ENCODE measurements around the gene HOPX. TPM values are rescaled to one million over a fixed set of nuclear protein-coding genes. Genes with fewer than 3 reads are reported as not detected.
A peak's percentile ranks its signal among the peaks of the same experiment; 100 is the strongest.
"Not testable (repeated sequence)": the region's sequence is repeated elsewhere in the genome, so short reads cannot be mapped to it uniquely, and the experiment has no call there.

The HOPX gene, protein sequence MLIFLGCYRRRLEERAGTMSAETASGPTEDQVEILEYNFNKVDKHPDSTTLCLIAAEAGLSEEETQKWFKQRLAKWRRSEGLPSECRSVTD
- total RNA-seq (2014; rRNA removed; shearing (Covaris generic)) = not detected in 2 replicates

- no peak for DNase-seq (ENCODE audit: low read depth)
Measured at GRCh38 chr4:56681158-56681852, at the start of gene HOPX. Gene HOPX (minus strand): TSS chr4:56681296. CDS start chr4:56657816, 23,480 bp downstream.

- no peak for DNase-seq (ENCODE audit: low read depth)
Measured at GRCh38 chr4:56730097-56730496, 49.0 kb upstream of the HOPX start.

DNA sequence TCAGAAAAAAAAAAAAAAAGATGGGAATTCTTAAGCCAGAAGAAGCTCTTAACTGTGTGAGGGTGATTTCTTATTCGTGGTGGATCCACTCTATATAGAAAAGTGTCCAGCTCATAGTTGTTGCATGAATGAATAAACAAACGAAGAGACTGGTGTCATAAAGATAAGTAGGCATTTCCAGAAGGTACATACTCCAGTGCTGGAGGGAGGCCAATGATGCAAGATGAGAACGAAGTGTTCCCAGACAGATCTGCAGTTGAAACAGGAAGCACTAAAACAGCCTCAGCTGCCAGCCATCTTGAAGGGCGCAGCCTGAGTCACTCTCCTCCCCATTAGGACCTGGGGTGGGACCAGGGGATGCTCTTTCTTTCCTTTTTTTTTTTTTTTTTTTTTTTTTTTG, 47.4 kb upstream of the HOPX start:
- peak; percentile 68 for DNase-seq (ENCODE audit: low read depth)

- DNase-seq (ENCODE audit: low read depth) = no peak
Measured at GRCh38 chr4:56727150-56727549, 46.1 kb upstream of the HOPX start.

GRCh38 chr4:56726593-56726992, 45.5 kb upstream of the HOPX start:
- not testable (repeated sequence) for DNase-seq (ENCODE audit: low read depth)

DNA sequence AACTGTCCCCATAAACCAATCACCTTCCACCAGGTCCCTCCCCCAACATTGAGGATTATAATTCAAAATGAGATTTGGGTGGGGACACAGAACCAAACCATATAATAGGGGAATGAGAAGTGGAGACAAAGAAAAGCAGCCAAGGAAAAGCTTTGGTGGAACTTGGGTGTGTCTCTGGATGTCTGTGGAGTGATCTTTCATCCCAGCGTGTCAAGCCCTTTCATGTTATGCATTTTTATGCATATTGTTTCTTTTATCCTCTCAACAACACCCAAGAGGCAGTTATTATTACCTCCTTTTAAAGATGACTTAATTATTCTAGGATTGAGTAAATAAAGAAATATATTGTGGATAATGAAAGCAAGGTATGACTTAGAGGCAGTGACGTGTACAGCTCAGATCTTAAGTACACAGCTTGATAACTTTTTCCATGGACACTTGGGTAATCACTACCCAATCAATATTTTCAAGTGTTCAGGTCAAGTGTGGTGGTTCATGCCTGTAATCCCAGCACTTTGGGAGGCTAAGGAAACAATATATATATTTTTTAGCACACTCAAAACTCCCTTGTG, 42.6 kb upstream of the HOPX start:
- DNase-seq (ENCODE audit: low read depth) = no peak

DNA sequence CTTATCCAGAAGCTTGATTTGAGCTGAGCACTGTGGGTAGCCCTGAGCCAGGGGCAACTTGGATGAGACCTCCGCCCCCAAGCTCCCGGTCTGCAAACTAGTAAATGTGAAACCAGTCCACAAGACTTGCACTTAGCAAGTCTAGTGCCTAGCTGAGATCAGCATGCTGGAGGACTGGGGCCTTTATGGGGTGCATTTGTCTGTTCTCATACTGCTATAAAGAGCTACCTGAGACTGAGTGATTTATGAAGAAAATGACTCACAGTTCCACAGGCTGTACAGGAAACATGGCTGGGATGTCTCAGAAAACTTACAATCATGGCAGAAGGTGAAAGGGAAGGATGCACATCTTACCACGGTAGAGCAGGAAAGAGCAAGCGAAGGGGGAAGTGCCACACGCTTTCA, 42.1 kb upstream of the HOPX start:
- no peak for DNase-seq (ENCODE audit: low read depth)

GRCh38 chr4:56708146-56708545, 27.1 kb upstream of the HOPX start:
- DNase-seq (ENCODE audit: low read depth) = no peak

GRCh38 chr4:56705966-56706365, 24.9 kb upstream of the HOPX start:
- no peak for DNase-seq (ENCODE audit: low read depth)

GRCh38 chr4:56705334-56705733, 24.2 kb upstream of the HOPX start:
- DNase-seq (ENCODE audit: low read depth) = no peak

- no peak for DNase-seq (ENCODE audit: low read depth)
Measured at GRCh38 chr4:56704089-56704871, 23.2 kb upstream of the HOPX start.

- no peak for DNase-seq (ENCODE audit: low read depth)
Measured at GRCh38 chr4:56703378-56703777, 22.3 kb upstream of the HOPX start.

GRCh38 chr4:56701644-56702043, 20.5 kb upstream of the HOPX start:
- DNase-seq (ENCODE audit: low read depth) = no peak

- DNase-seq (ENCODE audit: low read depth) = no peak
Measured at GRCh38 chr4:56701161-56701480, 20.0 kb upstream of the HOPX start.

- no peak for DNase-seq (ENCODE audit: low read depth)
Measured at GRCh38 chr4:56699537-56700105, 18.5 kb upstream of the HOPX start.

DNA sequence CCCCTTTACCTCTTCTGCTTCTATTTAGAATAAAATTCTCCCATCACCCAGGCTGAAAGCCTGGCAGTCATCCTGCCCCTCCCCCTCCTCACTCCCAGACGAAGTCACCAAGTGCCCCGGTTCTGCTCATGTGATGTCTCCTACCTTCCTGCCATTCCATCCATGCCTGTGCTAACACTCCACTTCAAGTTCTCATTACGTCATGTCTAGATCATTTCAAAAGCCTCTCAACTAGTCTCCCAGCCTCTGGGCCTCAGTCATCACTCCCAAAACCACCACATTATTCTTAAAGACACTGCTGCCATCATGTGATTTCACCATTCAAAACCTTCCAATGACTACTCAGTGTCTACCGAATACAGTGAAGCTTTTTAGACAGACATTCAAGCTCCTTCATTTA, 17.2 kb upstream of the HOPX start:
- peak; percentile 29 for DNase-seq (ENCODE audit: low read depth)

GRCh38 chr4:56696056-56696455, 15.0 kb upstream of the HOPX start:
- no peak for DNase-seq (ENCODE audit: low read depth)

DNA sequence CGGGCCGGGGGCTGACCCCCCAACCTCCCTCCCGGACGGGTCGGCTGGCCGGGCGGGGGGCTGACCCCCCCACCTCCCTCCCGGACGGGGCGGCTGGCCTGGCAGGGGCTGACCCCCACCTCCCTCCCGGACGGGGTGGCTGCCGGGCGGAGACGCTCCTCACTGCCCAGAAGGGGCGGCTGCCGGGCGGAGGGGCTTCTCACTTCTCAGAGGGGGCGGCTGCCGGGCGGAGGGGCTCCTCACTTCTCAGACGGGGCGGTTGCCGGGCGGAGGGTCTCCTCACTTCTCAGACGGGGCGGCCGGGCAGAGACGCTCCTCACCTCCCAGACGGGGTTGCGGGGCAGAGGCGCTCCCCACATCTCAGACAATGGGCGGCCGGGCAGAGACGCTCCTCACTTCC, 12.4 kb upstream of the HOPX start:
- not testable (repeated sequence) for DNase-seq (ENCODE audit: low read depth)

DNA sequence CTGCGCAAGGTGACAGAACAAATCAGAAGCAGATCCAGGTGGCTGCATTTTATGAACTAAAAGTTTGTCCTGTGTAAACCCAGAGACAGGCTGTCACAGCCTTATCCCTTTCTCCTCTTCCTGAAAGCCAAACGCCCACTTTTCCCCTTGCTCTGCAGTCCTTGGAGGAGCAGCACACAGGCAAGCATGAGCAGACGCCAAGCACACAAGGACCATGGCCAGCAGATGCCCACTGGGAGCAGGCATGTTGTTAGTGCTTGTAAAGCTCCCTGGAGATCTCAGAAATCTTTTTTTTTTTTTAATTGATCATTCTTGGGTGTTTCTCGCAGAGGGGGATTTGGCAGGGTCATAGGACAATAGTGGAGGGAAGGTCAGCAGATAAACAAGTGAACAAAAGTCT, 11.5 kb upstream of the HOPX start:
- no peak for DNase-seq (ENCODE audit: low read depth)

- no peak for DNase-seq (ENCODE audit: low read depth)
Measured at GRCh38 chr4:56691425-56691824, 10.3 kb upstream of the HOPX start.

DNA sequence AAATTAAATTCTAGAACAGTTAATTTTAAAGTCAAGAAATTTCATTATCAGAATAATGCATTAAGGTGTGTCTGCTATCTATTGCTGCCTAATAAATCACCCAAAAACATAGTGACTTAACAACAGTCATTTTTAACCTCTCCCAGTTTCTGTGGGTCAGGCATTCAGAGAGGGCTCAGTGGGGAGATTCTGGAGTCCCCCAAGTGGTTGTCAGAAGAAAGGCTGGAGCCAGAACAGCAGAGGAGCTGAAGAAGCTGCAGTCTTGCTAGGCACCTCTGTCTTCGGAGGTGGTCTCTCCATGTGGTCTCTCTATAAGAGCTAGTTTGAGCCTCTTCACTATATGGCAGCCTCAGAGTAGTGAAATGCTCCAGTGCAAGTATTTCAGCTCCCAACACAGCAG, 9.3 kb upstream of the HOPX start:
- no peak for DNase-seq (ENCODE audit: low read depth)

- no peak for DNase-seq (ENCODE audit: low read depth)
Measured at GRCh38 chr4:56689201-56689969, 8.3 kb upstream of the HOPX start.
